HFFc6 (cell line): ENCODE data around the gene NCLN. TPM values are rescaled to one million over a fixed set of nuclear protein-coding genes. Genes with fewer than 3 reads are reported as not detected.

Experiments
- DNase-seq: peaks from one replicate; pipeline ENCODE4 v3.0.0-alpha.2; 2018
- H3K27ac Mint-ChIP-seq: 2 replicates; pipeline ENCODE4 v1.8.0; 2020; ENCODE audit warnings: mild to moderate bottlenecking, mixed read lengths
- H3K27me3 Mint-ChIP-seq: 2 replicates; pipeline ENCODE4 v1.8.0; 2021; ENCODE audit warnings: mild to moderate bottlenecking, moderate library complexity, mixed read lengths; ENCODE audit not compliant: insufficient read depth
- H3K36me3 Mint-ChIP-seq: 2 replicates; pipeline ENCODE4 v1.8.0; 2021; ENCODE audit warnings: low read depth, mixed read lengths
- H3K4me1 Mint-ChIP-seq: 2 replicates; pipeline ENCODE4 v1.8.0; 2020; ENCODE audit warnings: low read depth, mixed read lengths
- H3K4me3 Mint-ChIP-seq: 2 replicates; pipeline ENCODE4 v1.8.0; 2020; ENCODE audit warnings: mild to moderate bottlenecking, moderate library complexity, mixed read lengths
- H3K9me3 Mint-ChIP-seq: 2 replicates; pipeline ENCODE4 v1.8.0; 2020; ENCODE audit warnings: mild to moderate bottlenecking, mixed read lengths
- CTCF ChIP-seq: fragments of 200-600 bp; sonication (generic); IDR thresholded peaks from 2 replicates; pipeline ENCODE4 v1.5.0; 2021; ENCODE audit warnings: antibody characterized with exemption, mild to moderate bottlenecking
- total RNA-seq, 6 experiments: library from RNA; stranded (reverse); fragmentation: NEBNext Ultra II Directional; extraction: Animal tissue kit (Norgen Biotek cat#: 25700); gene quantifications; 2 replicates in 1 of 6; 3 replicates in 5 of 6; pipeline ENCODE4 v1.2.3, GENCODE V29; 2021

The NCLN gene
- total RNA-seq, 6 experiments from 2014 or later: 98.1 to 130 (median 106) TPM

GRCh38 chr19:3225677-3226093, 40.0 kb downstream of the NCLN start:
- H3K36me3 Mint-ChIP-seq: no peaks in the 10 kb centered on the region
- no peak overlapping the region for H3K4me3 Mint-ChIP-seq
- H3K27ac Mint-ChIP-seq: no peak overlapping the region
- H3K4me1 Mint-ChIP-seq: no peaks in the 10 kb centered on the region
- H3K9me3 Mint-ChIP-seq: no peaks in the 10 kb centered on the region
- no peak for DNase-seq
- H3K27me3 Mint-ChIP-seq: peaks cover 15% of the 10 kb centered on the region
- no peak for TF ChIP-seq CTCF

GRCh38 chr19:3227054-3227626, 41.4 kb downstream of the NCLN start:
- Mint-ChIP-seq H3K36me3 (no peaks in the 10 kb centered on the region), H3K27me3 (peaks cover 15% of the 10 kb centered on the region), H3K4me1 (no peaks in the 10 kb centered on the region), H3K9me3 (no peaks in the 10 kb centered on the region), H3K27ac (no peak overlapping the region), H3K4me3 (no peak overlapping the region)
- TF ChIP-seq CTCF: no peak
- DNase-seq: no peak

- no peak for TF ChIP-seq CTCF
- DNase-seq: no peak
- Mint-ChIP-seq H3K4me1 (no peaks in the 10 kb centered on the region), H3K27ac (no peak overlapping the region), H3K9me3 (no peaks in the 10 kb centered on the region), H3K4me3 (no peak overlapping the region), H3K27me3 (peaks cover 18% of the 10 kb centered on the region), H3K36me3 (no peaks in the 10 kb centered on the region)
Measured at GRCh38 chr19:3229346-3229743, 43.6 kb downstream of the NCLN start.

GRCh38 chr19:3229888-3230496, 44.3 kb downstream of the NCLN start:
- Mint-ChIP-seq H3K27me3 (peaks cover 18% of the 10 kb centered on the region), H3K4me3 (no peak overlapping the region), H3K27ac (no peak overlapping the region), H3K9me3 (no peaks in the 10 kb centered on the region), H3K36me3 (no peaks in the 10 kb centered on the region), H3K4me1 (no peaks in the 10 kb centered on the region)
- TF ChIP-seq CTCF: no peak
- DNase-seq: no peak

GRCh38 chr19:3231288-3231687, 45.6 kb downstream of the NCLN start:
- Mint-ChIP-seq H3K9me3 (no peaks in the 10 kb centered on the region), H3K27me3 (peaks cover 18% of the 10 kb centered on the region), H3K4me3 (no peak overlapping the region), H3K27ac (no peak overlapping the region), H3K4me1 (no peaks in the 10 kb centered on the region), H3K36me3 (no peaks in the 10 kb centered on the region)
- no peak for TF ChIP-seq CTCF
- DNase-seq: no peak
